NCI-H2081 treated with DMSO at 0.1 percent for 48 hours (cell line): ENCODE results near the gene BGN.

Source experiments
- DNase-seq: peaks from one replicate; lab custom pipeline; 2025; lab: John Stamatoyannopoulos, UW

BGN gene

GRCh38 chrX:153507484-153508178, 12.9 kb downstream of the BGN start:
- peak; percentile 11 for DNase-seq

GRCh38 chrX:153509592-153509991, 14.8 kb downstream of the BGN start:
- DNase-seq = no peak

- DNase-seq = no peak
These were observed 15.6 kb downstream of the BGN start for GRCh38 chrX:153510383-153510782.

- no peak for DNase-seq
These were observed 17.2 kb downstream of the BGN start for GRCh38 chrX:153511784-153512500.

GRCh38 chrX:153512501-153512893, 17.7 kb downstream of the BGN start:
- no peak for DNase-seq

- no peak for DNase-seq
These were observed 18.5 kb downstream of the BGN start for GRCh38 chrX:153513265-153513664.

GRCh38 chrX:153514259-153514658, 19.5 kb downstream of the BGN start:
- no peak for DNase-seq

- no peak for DNase-seq
These were observed 20.7 kb downstream of the BGN start for GRCh38 chrX:153515435-153515834.

GRCh38 chrX:153516073-153516472, 21.3 kb downstream of the BGN start:
- no peak for DNase-seq

- DNase-seq = no peak
These were observed 22.6 kb downstream of the BGN start, which contains the start of gene ATP2B3 for GRCh38 chrX:153517423-153517822. Gene ATP2B3 (plus strand): TSS chrX:153517642. CDS start chrX:153536248, 18,606 bp downstream.

GRCh38 chrX:153517946-153518834, 23.4 kb downstream of the BGN start:
- no peak for DNase-seq

GRCh38 chrX:153519569-153520286, 24.9 kb downstream of the BGN start:
- no peak for DNase-seq

- DNase-seq = no peak
These were observed 25.6 kb downstream of the BGN start for GRCh38 chrX:153520287-153520917.

GRCh38 chrX:153521034-153521433, 26.3 kb downstream of the BGN start:
- DNase-seq = no peak

GRCh38 chrX:153522259-153522658, 27.5 kb downstream of the BGN start:
- DNase-seq = no peak

- DNase-seq = no peak
These were observed 28.5 kb downstream of the BGN start for GRCh38 chrX:153523269-153523668.

GRCh38 chrX:153524234-153524633, 29.5 kb downstream of the BGN start:
- DNase-seq = no peak

- no peak for DNase-seq
These were observed 30.7 kb downstream of the BGN start for GRCh38 chrX:153525451-153525850.

GRCh38 chrX:153526042-153526441, 31.3 kb downstream of the BGN start:
- DNase-seq = no peak

GRCh38 chrX:153526801-153527200, 32.0 kb downstream of the BGN start:
- DNase-seq = no peak

- no peak for DNase-seq
These were observed 32.4 kb downstream of the BGN start for GRCh38 chrX:153527208-153527607.
